Measurements from ENCODE around the gene ZNF652.
"Not testable (repeated sequence)": the region's sequence is repeated elsewhere in the genome, so short reads cannot be mapped to it uniquely, and the experiment has no call there.

Gene ZNF652

GRCh38 chr17:49384951-49385350, 22.9 kb upstream of the ZNF652 start:
- no peak for DNase-seq

DNA sequence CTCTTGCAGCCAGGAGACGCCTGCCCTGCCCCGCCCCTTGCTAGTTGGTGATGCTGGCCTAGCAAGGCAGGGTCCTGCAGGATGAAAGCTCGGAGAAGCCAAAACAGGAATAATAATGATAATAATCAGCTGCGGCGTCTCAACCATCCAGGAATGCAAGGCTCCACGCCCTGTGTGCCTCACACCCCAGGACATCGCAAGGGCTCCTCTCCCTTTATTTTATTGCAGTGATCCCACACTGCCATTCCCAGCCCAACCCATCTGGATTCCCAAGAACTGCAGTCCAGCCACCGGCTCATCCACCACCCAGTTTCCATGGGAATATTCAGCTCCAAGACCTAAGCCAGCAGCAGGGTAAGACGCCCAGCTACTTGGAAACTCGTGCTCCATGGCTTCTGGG, 21.0 kb upstream of the ZNF652 start:
- DNase-seq, result no peak

- DNase-seq, result no peak
These were observed 20.5 kb upstream of the ZNF652 start for GRCh38 chr17:49382556-49382955.

DNA sequence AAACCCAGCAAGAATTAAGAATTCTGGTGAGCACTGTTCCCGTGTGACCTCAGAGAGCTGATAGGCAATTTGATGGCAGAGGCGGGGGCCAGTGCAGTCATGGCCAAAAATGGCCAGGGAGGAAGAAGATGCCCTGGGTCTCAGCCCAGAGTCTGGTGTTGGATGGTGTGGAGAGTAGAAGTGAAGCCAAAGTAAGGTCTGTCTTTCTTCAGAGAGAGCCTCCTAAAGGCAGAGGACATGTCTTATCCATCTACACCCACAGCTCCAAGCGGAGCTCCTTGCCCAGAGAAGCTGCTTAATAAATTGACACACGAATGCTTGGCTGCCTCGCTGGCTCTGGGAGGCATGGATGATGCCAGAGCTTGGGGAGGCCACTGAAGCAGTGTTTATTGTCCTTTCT, 19.7 kb upstream of the ZNF652 start:
- no peak for DNase-seq

- no peak for DNase-seq
These were observed 19.0 kb upstream of the ZNF652 start for GRCh38 chr17:49381033-49381432.

DNA sequence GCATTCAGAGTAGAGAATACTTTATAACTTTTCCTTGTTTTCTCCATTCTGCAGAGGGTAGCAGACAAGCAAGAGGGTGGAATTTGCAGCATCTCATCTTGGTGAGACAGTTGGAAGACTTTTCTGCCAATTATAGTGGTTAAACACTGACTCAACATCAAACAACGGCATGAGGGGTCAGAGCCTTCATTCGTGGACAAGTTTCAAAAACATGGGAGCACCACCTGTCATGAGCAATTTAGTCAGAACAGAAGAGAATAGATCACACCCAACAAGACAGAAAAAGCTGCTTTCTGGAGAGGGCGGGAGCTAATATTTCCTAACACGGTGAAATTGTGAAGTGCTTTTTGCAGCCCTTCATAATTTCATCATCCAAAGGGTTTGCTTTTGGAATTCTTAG, 17.9 kb upstream of the ZNF652 start:
- no peak for DNase-seq

DNA sequence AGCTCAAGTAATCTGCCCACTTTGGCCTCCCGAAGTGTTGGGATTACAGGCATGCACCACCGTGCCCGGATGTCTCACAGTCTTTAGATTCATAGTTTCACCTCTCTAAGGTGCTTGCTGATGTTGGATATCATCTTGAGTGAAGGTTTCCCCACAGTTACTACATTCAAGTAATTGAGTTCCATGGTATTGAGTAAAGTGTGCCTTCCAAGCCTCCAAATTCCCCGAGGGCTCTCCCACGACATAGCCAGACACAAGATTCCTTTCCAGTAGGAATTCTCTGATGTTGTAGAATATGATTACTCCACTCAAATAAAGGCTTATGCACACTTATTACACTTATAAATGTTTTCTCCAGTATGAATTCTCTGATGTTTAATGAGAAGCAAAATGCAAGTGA, 16.3 kb upstream of the ZNF652 start:
- DNase-seq, result no peak

DNA sequence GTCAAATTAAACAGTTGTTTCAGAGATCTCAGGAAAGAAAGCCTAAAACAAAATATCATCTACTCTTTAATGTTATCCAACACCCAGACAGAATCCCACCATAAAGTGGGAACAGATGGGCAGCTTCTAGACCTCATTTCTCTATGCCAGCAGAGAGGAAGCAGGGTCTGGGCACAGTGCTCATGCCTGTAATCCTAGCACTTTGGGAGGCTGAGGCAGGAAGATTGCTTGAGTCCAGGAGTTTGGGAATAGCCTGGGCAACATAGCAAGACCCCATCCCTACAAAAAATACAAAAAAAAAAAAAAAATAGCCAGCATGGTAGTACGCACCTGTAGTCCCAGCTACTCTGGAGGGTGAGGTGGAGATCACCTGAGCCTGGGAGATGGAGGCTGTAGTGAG, 13.5 kb upstream of the ZNF652 start:
- no peak for DNase-seq

- DNase-seq, result no peak
These were observed 11.1 kb upstream of the ZNF652 start for GRCh38 chr17:49373115-49373514.

GRCh38 chr17:49372425-49372824, 10.4 kb upstream of the ZNF652 start:
- DNase-seq, result no peak

- no peak for DNase-seq
These were observed 9.2 kb upstream of the ZNF652 start for GRCh38 chr17:49370971-49371834.

DNA sequence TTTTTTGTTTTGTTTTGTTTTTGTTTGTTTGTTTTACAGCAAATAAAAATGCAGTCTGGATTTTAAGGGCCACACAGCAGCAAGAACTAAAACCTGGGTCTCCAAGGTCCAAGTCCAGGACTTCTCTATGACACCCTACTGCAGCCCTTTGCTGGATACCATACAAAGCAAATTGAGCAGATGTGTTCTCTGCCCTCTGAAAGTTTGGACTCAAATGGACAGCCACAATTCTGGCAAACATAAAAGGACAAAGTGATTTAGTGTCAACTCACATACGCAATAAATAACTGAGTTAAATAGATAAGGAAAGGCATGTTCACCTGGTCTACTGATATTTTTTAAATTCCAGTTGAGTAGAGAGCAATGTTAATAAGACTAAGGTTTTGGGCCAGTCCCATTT, 7.7 kb upstream of the ZNF652 start:
- DNase-seq, result no peak

GRCh38 chr17:49369089-49369488, 7.0 kb upstream of the ZNF652 start:
- DNase-seq, result no peak

DNA sequence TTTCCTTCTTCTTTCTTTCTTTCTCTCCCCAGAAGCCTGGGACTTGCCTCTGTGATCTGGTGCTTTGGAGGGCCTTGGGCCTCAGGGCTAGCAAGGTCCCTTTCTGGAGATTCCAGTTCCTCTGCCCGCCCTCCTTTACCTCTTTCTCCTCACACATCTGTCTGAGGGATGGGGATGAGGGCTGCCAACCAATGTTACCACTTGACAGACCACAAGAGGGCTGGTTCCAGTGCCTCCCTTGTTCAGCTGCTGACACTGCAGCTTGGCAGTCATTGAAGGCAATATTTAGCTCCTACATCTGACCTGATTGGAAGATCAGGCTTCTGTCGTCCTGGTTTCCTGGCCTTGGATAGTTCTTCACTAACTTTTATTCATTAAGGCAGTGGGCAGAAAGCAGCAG, 3.6 kb upstream of the ZNF652 start:
- peak; percentile 62 for DNase-seq

DNA sequence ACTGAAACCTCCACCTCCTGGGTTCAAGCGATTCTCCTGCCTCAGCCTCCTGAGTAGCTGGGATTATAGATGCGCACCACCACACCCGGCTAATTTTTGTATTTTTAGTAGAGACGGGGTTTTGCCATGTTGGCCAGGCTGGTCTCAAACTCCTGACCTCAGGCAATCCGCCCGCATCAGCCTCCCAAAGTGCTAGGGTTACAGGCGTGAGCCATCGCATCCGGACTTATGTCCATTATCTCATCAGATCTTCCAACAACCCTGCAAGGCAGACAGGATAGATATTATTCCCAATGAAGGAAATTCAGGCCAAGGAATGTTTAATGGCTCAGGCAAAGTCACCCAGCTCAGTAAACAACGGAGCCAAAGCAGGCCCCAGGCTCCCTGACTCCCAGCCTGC, 3.1 kb upstream of the ZNF652 start:
- not testable (repeated sequence) for DNase-seq

DNA sequence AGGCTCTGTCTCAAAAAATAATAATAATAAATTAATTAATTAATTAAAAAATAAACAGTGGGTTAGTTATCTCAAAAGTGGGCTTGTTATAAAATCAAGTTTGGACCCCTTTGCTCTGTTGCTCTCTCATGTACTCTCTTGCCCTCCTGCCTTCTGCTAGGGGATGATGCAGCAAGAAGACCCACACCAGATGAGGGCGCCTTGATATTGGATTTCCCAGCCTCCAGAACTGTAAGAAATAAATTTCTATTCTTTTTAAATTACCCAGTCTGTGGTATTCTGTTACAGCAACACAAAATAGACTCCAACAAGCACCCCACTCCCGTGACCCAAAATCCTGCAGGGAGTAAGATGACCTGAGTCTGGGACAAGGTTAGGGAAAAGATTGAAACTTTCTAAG, 2.1 kb upstream of the ZNF652 start:
- no peak for DNase-seq

DNA sequence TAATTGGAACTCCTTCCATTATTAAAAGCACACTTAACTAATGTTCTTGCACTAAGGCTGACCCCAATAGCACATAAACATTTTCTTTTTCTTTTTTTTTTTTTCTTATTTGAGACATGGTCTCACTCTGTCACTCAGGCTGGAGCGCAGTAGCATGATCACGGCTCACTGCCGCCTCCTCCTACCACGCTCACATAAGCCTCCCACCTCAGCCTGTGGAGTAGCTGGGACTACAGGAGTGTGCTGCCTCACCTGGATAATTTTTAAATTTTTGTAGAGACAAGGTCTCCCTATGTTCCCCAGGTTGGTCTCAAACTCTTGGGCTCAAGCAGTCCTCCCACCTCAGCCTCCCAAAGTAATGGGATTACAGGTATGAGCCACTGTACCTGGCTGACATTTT, 1.2 kb upstream of the ZNF652 start:
- no peak for DNase-seq

DNA sequence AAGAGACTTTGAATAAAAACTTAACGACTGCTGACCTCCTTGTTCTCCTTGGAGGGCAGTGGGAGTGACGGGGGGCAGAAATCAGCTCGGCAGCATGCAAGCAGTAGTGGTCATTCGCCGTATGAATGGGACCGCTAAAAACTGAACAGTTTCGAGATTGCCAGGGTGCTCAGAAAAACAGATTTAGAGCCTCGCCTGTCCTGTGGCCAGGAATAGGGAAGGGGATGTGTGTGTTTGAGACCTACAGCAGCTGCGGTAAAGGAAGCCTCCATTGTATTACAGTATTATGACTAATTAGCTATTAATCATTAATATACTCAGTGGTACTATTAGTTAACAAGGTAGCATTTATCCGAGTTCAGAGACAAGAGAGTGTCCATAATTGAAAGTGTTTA, 670 bp upstream of the ZNF652 start:
- DNase-seq, result no peak

DNA sequence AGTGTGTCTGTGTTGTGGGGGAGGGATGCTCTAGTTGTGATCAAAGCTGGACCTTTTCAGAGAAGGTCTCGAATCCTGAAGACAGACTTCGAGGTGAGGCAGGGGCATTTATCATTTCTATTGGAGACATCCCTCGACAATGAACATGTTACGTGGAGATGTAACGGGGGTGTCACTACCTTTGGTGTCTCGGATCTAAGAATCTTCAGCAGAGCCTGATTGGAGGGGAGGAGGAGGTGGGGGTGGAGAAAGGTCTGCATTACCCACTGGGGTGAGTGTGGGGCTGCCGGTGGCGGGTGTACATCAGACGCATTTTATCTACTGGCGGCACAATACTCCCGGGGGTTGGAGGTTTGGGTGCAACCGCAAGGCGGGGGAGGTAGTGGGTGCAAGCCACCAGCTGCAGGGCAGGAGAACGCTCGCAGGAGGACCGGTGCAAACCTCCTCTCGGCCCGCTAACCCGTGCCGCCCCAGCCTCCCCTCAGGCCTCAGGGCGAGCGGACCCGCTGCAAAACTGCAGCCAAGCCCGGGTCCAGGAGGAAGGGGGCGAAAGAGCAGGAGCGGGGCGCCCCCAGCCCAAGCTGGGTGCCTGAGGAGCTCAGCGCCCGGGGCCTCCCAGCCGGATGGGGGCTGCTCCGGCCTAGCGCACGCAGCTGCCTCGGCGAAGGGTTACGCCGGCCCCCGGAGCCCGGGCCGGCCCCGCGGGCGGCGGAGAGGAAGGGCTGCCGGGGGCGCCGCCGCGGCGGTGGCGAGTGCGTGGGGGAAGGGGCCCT, 735 bp downstream of the ZNF652 start:
- DNase-seq, result peak; percentile 82

DNA sequence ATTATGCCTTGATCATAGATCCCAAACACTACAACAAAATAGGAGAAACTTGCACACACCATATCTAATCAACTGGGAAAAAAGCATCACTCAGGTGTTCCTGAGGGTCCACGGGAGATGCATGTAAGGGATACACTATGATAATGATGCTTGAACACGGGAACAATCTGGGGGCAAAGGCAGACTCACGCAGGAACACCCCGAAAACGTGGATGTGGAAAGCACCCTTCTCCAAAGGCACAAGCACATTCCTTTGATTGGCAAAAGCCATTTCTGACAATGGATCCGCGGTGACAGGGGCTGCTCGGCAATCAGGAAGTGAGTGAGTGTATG, 1.3 kb downstream of the ZNF652 start:
- DNase-seq, result no peak

- no peak for DNase-seq
These were observed 1.9 kb downstream of the ZNF652 start for GRCh38 chr17:49359990-49360795.

DNA sequence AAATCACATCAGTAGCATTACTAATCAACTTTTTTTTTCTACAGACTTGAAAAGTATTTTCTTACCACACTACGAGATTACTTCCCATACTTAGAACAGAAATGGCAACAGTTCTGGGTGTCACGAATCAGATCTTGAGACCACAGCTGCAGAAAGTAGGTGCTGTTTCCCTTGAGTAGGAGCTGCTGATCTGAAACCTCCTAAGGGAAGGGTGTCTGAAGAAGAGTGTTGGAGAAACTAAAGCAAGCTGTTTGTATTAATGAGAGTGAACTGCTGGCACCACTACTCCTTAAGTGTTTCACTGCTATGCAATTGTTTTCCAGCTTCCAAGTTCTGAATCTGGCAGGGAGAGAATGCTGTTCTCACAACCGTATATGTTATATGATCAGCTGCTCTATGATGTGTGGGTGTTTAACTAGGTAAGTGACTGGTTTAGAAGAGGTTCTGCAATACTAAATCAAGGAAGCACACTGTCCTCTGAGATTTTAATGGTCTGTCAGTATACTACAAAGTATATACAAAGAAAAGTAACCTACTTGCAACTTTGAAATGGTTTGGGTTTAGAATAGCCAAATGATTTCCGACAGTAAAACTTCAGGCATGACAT, 3.3 kb downstream of the ZNF652 start:
- peak; percentile 41 for DNase-seq

DNA sequence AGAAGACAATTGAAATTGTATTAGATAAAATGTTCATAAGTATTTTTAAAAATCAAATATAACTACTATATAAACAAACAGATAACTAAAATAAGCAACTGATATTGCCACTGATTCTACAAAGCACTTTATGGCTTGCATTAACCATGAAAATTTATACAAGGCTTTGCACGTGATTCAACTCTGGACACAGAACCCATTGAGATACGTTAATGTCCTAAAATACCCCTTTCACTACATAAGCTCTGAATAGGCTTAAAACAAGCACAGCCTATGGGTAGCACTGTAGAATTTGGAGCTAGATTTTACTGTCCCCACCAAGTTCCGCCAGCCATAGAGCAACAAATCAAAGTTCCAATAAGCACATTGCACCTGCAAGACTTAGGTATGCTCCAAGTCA, 4.5 kb downstream of the ZNF652 start:
- DNase-seq, result no peak

Data from activated CD4-positive, alpha-beta T cell treated with anti-CD3 and anti-CD28 coated beads, Interleukin-10, Interleukin-2, amounts not matched to agents 100 ng/mL and 50 ng/mL, durations not matched to agents 16 hours and 8 hours (primary cell).